Choroid plexus epithelial cell (primary cell): Measurements from ENCODE around the gene MAST3.

Experiments
- DNase-seq: peaks from one replicate; pipeline ENCODE4 v3.0.0-alpha.2; 2010; ENCODE audit warnings: low read depth
- H3K4me3 ChIP-seq: 2 replicates; pipeline ENCODE4 v1.5.1; 2011; ENCODE audit warnings: low read depth, mild to moderate bottlenecking, control low read depth, low read length, moderate library complexity
- CTCF ChIP-seq: conservative IDR thresholded peaks from 2 replicates; pipeline ENCODE4 v1.5.1; 2011; ENCODE audit warnings: low read depth, mild to moderate bottlenecking, control low read depth, inconsistent platforms, low read length, moderate library complexity

Gene MAST3

GRCh38 chr19:18097217-18097992, at the start of gene MAST3:
Gene MAST3, plus strand, starts transcription at chr19:18097778. Its CDS starts 15 bp downstream, at chr19:18097793.
- DNase-seq: peak; percentile 86
- H3K4me3 ChIP-seq: peak within 1 kb of the TSS; percentile 56

GRCh38 chr19:18049385-18049784, 48.2 kb upstream of the MAST3 start:
- peak; percentile 80 for DNase-seq
- H3K4me3 ChIP-seq: no peak overlapping the region
- no peak for TF ChIP-seq CTCF

More at GRCh38 chr19:18097217-18097992, at the start of gene MAST3:
- TF ChIP-seq CTCF: no peak

GRCh38 chr19:18051887-18052286, 45.7 kb upstream of the MAST3 start:
- no peak overlapping the region for H3K4me3 ChIP-seq
- no peak for DNase-seq
- TF ChIP-seq CTCF: no peak

- peak; percentile 56 for DNase-seq
- TF ChIP-seq CTCF: no peak
- H3K4me3 ChIP-seq: no peak overlapping the region
Observed at GRCh38 chr19:18053576-18054219, 43.9 kb upstream of the MAST3 start.

- no peak overlapping the region for H3K4me3 ChIP-seq
- no peak for TF ChIP-seq CTCF
- no peak for DNase-seq
Observed at GRCh38 chr19:18055967-18056366, 41.6 kb upstream of the MAST3 start.

- TF ChIP-seq CTCF: peak; percentile 10
- H3K4me3 ChIP-seq: no peak overlapping the region
- peak; percentile 50 for DNase-seq
Observed at GRCh38 chr19:18057557-18057956, 40.0 kb upstream of the MAST3 start.
